GM23338 (cell line): Measurements from ENCODE around the gene NDOR1. TPM values are rescaled to one million over a fixed set of nuclear protein-coding genes. Genes with fewer than 3 reads are reported as not detected.
A peak's percentile ranks its signal among the peaks of the same experiment; 100 is the strongest.

ENCODE experiments used
- ATAC-seq: fragments of 200-7000 bp; cut with Tn5 transposase; 3 replicates; pipeline ENCODE4 v1.9.1; 2020
- DNase-seq: peaks from one replicate; pipeline ENCODE4 v3.0.0-alpha.2; 2015; ENCODE audit warnings: low spot score
- H2AFZ ChIP-seq: fragments of 200-600 bp; sonication (generic); 2 replicates; pipeline ENCODE4 v1.8.0; 2016; ENCODE audit warnings: antibody characterized with exemption, mild to moderate bottlenecking, moderate library complexity
- H3F3A ChIP-seq: fragments of 200-600 bp; sonication (generic); replicated peaks from 2 replicates; pipeline ENCODE4 v1.8.0; 2017; ENCODE audit warnings: antibody characterized with exemption, mixed run types, low read depth
- H3K27ac ChIP-seq: fragments of 200-600 bp; sonication (generic); 2 replicates; pipeline ENCODE4 v1.6.1; 2016; ENCODE audit warnings: low read depth
- H3K27me3 ChIP-seq: fragments of 200-600 bp; sonication (generic); 2 replicates; pipeline ENCODE4 v1.8.0; 2016; ENCODE audit warnings: mild to moderate bottlenecking, mixed run types, moderate library complexity; ENCODE audit not compliant: insufficient read depth
- H3K36me3 ChIP-seq: fragments of 200-600 bp; sonication (generic); 2 replicates; pipeline ENCODE4 v1.8.0; 2016; ENCODE audit warnings: mild to moderate bottlenecking; ENCODE audit not compliant: insufficient read depth
- H3K4me1 ChIP-seq: fragments of 200-600 bp; sonication (generic); 2 replicates; pipeline ENCODE4 v1.8.0; 2016; ENCODE audit warnings: mild to moderate bottlenecking, moderate library complexity; ENCODE audit not compliant: insufficient read depth
- H3K4me2 ChIP-seq: fragments of 200-600 bp; sonication (generic); 2 replicates; pipeline ENCODE4 v1.7.1; 2017; ENCODE audit warnings: mixed run types
- H3K4me3 ChIP-seq: fragments of 200-600 bp; sonication (generic); 2 replicates; pipeline ENCODE4 v1.6.1; 2016; ENCODE audit warnings: mixed run types
- H3K79me2 ChIP-seq: fragments of 200-600 bp; sonication (generic); replicated peaks from 2 replicates; pipeline ENCODE4 v1.8.0; 2017; ENCODE audit warnings: mild to moderate bottlenecking; ENCODE audit not compliant: insufficient read depth
- H3K9me2 ChIP-seq: fragments of 200-600 bp; sonication (generic); 2 replicates; pipeline ENCODE4 v1.8.0; 2017; ENCODE audit not compliant: insufficient read depth
- H4K20me1 ChIP-seq: fragments of 200-600 bp; sonication (generic); replicated peaks from 2 replicates; pipeline ENCODE4 v1.8.0; 2017; ENCODE audit warnings: mild to moderate bottlenecking; ENCODE audit not compliant: insufficient read depth
- H3K27ac Mint-ChIP-seq: 2 replicates; pipeline ENCODE4 v1.8.0; 2020; ENCODE audit warnings: inconsistent platforms, mild to moderate bottlenecking, moderate library complexity, mixed read lengths
- H3K27me3 Mint-ChIP-seq: 3 replicates; pipeline ENCODE4 v1.8.0; 2022; ENCODE audit warnings: low read depth, mild to moderate bottlenecking, moderate library complexity, mixed read lengths, inconsistent platforms; ENCODE audit not compliant: insufficient read depth, poor library complexity
- H3K36me3 Mint-ChIP-seq: 3 replicates; pipeline ENCODE4 v1.8.0; 2021; ENCODE audit warnings: low read depth, mild to moderate bottlenecking, inconsistent platforms, moderate library complexity, mixed read lengths
- H3K4me1 Mint-ChIP-seq: 3 replicates; pipeline ENCODE4 v1.8.0; 2020; ENCODE audit warnings: mild to moderate bottlenecking, inconsistent platforms, mixed read lengths
- H3K4me3 Mint-ChIP-seq: 3 replicates; pipeline ENCODE4 v1.8.0; 2021; ENCODE audit warnings: moderate library complexity, mild to moderate bottlenecking, inconsistent platforms, mixed read lengths
- H3K9me3 Mint-ChIP-seq: 3 replicates; pipeline ENCODE4 v1.8.0; 2020; ENCODE audit warnings: moderate library complexity, mild to moderate bottlenecking, inconsistent platforms, mixed read lengths
- EZH2phosphoT487 ChIP-seq: fragments of 200-600 bp; sonication (generic); IDR thresholded peaks from one replicate; pipeline ENCODE4 v1.8.1; 2018; ENCODE audit warnings: antibody characterized with exemption; ENCODE audit not compliant: unreplicated experiment
- NANOG ChIP-seq: IDR thresholded peaks from 2 replicates; pipeline ENCODE4 v1.6.1; 2016; ENCODE audit warnings: antibody characterized with exemption, borderline replicate concordance
- STAT1 ChIP-seq: IDR thresholded peaks from one replicate; pipeline ENCODE4 v1.6.1; 2016; ENCODE audit warnings: antibody characterized with exemption; ENCODE audit not compliant: unreplicated experiment
- polyA plus RNA-seq: library from polyadenylated mRNA; unstranded; fragments of >200 nt; fragmentation: Nextera tagmentation; extraction: Ambion mirVana; gene quantifications from 2 replicates; pipeline ENCODE4 v1.2.1, GENCODE V29; 2016
- total RNA-seq: library from RNA; depleted of rRNA; stranded (reverse); fragments of >200 nt; shearing (Covaris generic); gene quantifications from 2 replicates; pipeline ENCODE4 v1.2.3, GENCODE V29; 2014
- TF ChIP-seq, protein P1 (sequence below): IDR thresholded peaks from 2 replicates; pipeline ENCODE4 v1.6.1; 2016; ENCODE audit warnings: antibody characterized with exemption
- TF ChIP-seq, protein P2 (sequence below): IDR thresholded peaks from one replicate; pipeline ENCODE4 v1.6.1; 2018; ENCODE audit warnings: antibody characterized with exemption; ENCODE audit not compliant: unreplicated experiment
- TF ChIP-seq, protein P3 (sequence below): fragments of 250-450 bp; sonication (Bioruptor Pico); IDR thresholded peaks from 2 replicates; pipeline ENCODE4 v1.5.0; 2020; ENCODE audit warnings: mild to moderate bottlenecking, moderate library complexity

Gene NDOR1
- total and polyA plus RNA-seq, 2 experiments from 2014 or later, result 19.4 to 38.1 TPM

DNA sequence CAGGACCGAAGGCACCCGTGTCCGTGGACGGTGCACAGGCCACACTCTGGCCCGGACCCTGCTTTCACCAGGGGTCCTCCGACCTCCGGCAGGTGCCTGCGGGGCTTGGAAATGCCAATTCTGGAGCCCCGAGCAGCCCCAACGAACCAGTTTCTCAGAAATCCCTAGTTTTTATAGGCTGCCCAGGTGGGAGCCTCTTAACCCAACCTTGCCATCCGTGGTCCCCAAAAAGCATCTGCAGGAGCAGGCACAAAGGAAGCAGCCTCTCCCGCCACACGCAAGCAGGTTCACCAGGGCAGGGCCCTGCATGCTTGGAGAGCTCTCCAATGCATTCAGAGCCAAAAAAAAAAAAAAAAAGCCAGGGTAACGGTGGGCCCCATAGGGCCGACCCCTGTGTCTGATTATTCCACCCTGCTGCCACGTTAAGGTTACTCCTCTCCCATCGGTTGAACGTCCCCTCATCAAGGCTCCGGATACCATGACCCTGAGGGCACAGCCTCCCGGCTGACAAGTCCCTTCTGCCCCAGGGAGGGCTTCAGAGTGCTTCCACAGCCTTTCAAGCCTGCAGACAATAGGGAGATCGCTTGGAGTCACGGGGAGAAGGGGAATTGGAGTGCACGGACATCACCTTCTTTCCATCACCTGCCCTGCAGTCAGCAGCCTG lies 4.2 kb upstream of the NDOR1 start:
- Mint-ChIP-seq H3K4me3 (peak overlapping the region; percentile 77), H3K36me3 (no peaks in the 10 kb centered on the region; the same call in 2 of the 3 replicates), H3K9me3 (no peaks in the 10 kb centered on the region), H3K27ac (peak overlapping the region; percentile 86), H3K27me3 (peaks cover 17% of the 10 kb centered on the region), H3K4me1 (peaks cover 27% of the 10 kb centered on the region)
- no peaks in the 10 kb centered on the region for H3K36me3 ChIP-seq
- peak overlapping the region; percentile 82 for H3K4me3 ChIP-seq
- DNase-seq, result peak; percentile 31
- peaks cover 71% of the 10 kb centered on the region for H3K79me2 ChIP-seq
- H3F3A ChIP-seq, result peaks cover 16% of the 10 kb centered on the region; the same call in 1 of the 2 replicates
- H3K27ac ChIP-seq, result peak overlapping the region; percentile 72; the same call in 1 of the 2 replicates
- peak overlapping the region; percentile 52; the same call in 1 of the 2 replicates for H2AFZ ChIP-seq
- H3K4me1 ChIP-seq, result peaks cover 24% of the 10 kb centered on the region
- TF ChIP-seq, protein P1, sequence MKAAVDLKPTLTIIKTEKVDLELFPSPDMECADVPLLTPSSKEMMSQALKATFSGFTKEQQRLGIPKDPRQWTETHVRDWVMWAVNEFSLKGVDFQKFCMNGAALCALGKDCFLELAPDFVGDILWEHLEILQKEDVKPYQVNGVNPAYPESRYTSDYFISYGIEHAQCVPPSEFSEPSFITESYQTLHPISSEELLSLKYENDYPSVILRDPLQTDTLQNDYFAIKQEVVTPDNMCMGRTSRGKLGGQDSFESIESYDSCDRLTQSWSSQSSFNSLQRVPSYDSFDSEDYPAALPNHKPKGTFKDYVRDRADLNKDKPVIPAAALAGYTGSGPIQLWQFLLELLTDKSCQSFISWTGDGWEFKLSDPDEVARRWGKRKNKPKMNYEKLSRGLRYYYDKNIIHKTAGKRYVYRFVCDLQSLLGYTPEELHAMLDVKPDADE, result no peak
- TF ChIP-seq STAT1 (no peak), NANOG (no peak), EZH2phosphoT487 (no peak)
- TF ChIP-seq, protein P2, sequence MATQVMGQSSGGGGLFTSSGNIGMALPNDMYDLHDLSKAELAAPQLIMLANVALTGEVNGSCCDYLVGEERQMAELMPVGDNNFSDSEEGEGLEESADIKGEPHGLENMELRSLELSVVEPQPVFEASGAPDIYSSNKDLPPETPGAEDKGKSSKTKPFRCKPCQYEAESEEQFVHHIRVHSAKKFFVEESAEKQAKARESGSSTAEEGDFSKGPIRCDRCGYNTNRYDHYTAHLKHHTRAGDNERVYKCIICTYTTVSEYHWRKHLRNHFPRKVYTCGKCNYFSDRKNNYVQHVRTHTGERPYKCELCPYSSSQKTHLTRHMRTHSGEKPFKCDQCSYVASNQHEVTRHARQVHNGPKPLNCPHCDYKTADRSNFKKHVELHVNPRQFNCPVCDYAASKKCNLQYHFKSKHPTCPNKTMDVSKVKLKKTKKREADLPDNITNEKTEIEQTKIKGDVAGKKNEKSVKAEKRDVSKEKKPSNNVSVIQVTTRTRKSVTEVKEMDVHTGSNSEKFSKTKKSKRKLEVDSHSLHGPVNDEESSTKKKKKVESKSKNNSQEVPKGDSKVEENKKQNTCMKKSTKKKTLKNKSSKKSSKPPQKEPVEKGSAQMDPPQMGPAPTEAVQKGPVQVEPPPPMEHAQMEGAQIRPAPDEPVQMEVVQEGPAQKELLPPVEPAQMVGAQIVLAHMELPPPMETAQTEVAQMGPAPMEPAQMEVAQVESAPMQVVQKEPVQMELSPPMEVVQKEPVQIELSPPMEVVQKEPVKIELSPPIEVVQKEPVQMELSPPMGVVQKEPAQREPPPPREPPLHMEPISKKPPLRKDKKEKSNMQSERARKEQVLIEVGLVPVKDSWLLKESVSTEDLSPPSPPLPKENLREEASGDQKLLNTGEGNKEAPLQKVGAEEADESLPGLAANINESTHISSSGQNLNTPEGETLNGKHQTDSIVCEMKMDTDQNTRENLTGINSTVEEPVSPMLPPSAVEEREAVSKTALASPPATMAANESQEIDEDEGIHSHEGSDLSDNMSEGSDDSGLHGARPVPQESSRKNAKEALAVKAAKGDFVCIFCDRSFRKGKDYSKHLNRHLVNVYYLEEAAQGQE, result no peak
- TF ChIP-seq, protein P3, sequence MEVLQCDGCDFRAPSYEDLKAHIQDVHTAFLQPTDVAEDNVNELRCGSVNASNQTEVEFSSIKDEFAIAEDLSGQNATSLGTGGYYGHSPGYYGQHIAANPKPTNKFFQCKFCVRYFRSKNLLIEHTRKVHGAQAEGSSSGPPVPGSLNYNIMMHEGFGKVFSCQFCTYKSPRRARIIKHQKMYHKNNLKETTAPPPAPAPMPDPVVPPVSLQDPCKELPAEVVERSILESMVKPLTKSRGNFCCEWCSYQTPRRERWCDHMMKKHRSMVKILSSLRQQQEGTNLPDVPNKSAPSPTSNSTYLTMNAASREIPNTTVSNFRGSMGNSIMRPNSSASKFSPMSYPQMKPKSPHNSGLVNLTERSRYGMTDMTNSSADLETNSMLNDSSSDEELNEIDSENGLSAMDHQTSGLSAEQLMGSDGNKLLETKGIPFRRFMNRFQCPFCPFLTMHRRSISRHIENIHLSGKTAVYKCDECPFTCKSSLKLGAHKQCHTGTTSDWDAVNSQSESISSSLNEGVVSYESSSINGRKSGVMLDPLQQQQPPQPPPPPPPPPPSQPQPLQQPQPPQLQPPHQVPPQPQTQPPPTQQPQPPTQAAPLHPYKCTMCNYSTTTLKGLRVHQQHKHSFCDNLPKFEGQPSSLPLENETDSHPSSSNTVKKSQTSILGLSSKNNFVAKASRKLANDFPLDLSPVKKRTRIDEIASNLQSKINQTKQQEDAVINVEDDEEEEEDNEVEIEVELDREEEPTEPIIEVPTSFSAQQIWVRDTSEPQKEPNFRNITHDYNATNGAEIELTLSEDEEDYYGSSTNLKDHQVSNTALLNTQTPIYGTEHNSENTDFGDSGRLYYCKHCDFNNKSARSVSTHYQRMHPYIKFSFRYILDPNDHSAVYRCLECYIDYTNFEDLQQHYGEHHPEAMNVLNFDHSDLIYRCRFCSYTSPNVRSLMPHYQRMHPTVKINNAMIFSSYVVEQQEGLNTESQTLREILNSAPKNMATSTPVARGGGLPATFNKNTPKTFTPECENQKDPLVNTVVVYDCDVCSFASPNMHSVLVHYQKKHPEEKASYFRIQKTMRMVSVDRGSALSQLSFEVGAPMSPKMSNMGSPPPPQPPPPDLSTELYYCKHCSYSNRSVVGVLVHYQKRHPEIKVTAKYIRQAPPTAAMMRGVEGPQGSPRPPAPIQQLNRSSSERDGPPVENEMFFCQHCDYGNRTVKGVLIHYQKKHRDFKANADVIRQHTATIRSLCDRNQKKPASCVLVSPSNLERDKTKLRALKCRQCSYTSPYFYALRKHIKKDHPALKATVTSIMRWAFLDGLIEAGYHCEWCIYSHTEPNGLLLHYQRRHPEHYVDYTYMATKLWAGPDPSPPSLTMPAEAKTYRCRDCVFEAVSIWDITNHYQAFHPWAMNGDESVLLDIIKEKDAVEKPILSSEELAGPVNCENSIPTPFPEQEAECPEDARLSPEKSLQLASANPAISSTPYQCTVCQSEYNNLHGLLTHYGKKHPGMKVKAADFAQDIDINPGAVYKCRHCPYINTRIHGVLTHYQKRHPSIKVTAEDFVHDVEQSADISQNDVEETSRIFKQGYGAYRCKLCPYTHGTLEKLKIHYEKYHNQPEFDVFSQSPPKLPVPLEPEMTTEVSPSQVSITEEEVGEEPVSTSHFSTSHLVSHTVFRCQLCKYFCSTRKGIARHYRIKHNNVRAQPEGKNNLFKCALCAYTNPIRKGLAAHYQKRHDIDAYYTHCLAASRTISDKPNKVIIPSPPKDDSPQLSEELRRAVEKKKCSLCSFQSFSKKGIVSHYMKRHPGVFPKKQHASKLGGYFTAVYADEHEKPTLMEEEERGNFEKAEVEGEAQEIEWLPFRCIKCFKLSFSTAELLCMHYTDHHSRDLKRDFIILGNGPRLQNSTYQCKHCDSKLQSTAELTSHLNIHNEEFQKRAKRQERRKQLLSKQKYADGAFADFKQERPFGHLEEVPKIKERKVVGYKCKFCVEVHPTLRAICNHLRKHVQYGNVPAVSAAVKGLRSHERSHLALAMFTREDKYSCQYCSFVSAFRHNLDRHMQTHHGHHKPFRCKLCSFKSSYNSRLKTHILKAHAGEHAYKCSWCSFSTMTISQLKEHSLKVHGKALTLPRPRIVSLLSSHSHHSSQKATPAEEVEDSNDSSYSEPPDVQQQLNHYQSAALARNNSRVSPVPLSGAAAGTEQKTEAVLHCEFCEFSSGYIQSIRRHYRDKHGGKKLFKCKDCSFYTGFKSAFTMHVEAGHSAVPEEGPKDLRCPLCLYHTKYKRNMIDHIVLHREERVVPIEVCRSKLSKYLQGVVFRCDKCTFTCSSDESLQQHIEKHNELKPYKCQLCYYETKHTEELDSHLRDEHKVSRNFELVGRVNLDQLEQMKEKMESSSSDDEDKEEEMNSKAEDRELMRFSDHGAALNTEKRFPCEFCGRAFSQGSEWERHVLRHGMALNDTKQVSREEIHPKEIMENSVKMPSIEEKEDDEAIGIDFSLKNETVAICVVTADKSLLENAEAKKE (CRISPR knock-in tag), result no peak
- H3K4me2 ChIP-seq, result peak overlapping the region; percentile 89
- H3K9me2 ChIP-seq, result no peaks in the 10 kb centered on the region
- H3K27me3 ChIP-seq, result no peaks in the 10 kb centered on the region
- H4K20me1 ChIP-seq, result peaks cover 9% of the 10 kb centered on the region
- ATAC-seq, result peak; percentile 0; the same call in 1 of the 3 replicates
